Kidney epithelial cell (primary cell): Measurements from ENCODE around the gene TP73. TPM values are rescaled to one million over a fixed set of nuclear protein-coding genes. Genes with fewer than 3 reads are reported as not detected.

Source experiments
- DNase-seq: peaks from one replicate; pipeline ENCODE4 v3.0.0-alpha.2; 2010; ENCODE audit warnings: low read depth
- H3K27me3 ChIP-seq: 2 replicates; pipeline ENCODE4 v1.6.0; 2011; ENCODE audit warnings: low read length; ENCODE audit not compliant: control insufficient read depth, insufficient read depth
- H3K36me3 ChIP-seq: 2 replicates; pipeline ENCODE4 v1.5.1; 2011; ENCODE audit warnings: low read length; ENCODE audit not compliant: control insufficient read depth, insufficient read depth
- H3K4me3 ChIP-seq: 2 replicates; pipeline ENCODE4 v1.5.1; 2011; ENCODE audit warnings: low read depth, mild to moderate bottlenecking, control low read depth, low read length
- total RNA-seq: library from RNA; depleted of rRNA; stranded (reverse); fragments of >200 nt; gene quantifications from 2 replicates; pipeline ENCODE4 v1.2.3, GENCODE V29; 2015
- TF ChIP-seq, protein P1 (sequence below): IDR thresholded peaks from 2 replicates; pipeline ENCODE4 v1.5.1; 2011; ENCODE audit warnings: mild to moderate bottlenecking, moderate library complexity, low read length, control low read depth, inconsistent platforms; ENCODE audit not compliant: insufficient read depth, poor library complexity, severe bottlenecking

TP73 gene
- total RNA-seq, 1 donor from 2014 or later, result 0.04 TPM

DNA sequence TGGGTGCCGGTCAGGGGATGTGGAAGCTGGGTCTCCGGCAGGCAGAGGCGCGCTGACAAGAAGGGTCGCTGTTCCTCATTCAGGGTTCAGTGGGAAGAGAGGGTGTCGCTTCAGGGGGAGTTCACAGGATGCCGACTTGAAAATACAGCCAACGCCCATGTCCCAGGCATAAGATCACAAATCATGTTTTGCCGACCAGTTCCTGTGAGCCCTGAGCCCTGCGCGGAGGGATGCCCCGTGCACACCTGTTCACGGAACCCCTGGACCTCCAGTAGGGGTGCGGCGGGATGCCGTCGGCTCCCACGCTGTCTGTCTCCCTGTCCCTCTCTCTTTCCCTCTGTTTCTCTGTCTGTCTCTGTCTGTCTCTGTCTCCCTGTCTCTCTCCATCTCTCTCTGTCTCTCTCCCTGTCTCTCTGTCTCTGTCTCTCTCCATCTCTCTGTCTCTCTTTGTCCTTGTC, 26.8 kb downstream of the TP73 start:
- DNase-seq, result no peak
- TF ChIP-seq, protein P1, sequence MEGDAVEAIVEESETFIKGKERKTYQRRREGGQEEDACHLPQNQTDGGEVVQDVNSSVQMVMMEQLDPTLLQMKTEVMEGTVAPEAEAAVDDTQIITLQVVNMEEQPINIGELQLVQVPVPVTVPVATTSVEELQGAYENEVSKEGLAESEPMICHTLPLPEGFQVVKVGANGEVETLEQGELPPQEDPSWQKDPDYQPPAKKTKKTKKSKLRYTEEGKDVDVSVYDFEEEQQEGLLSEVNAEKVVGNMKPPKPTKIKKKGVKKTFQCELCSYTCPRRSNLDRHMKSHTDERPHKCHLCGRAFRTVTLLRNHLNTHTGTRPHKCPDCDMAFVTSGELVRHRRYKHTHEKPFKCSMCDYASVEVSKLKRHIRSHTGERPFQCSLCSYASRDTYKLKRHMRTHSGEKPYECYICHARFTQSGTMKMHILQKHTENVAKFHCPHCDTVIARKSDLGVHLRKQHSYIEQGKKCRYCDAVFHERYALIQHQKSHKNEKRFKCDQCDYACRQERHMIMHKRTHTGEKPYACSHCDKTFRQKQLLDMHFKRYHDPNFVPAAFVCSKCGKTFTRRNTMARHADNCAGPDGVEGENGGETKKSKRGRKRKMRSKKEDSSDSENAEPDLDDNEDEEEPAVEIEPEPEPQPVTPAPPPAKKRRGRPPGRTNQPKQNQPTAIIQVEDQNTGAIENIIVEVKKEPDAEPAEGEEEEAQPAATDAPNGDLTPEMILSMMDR, result no peak

DNA sequence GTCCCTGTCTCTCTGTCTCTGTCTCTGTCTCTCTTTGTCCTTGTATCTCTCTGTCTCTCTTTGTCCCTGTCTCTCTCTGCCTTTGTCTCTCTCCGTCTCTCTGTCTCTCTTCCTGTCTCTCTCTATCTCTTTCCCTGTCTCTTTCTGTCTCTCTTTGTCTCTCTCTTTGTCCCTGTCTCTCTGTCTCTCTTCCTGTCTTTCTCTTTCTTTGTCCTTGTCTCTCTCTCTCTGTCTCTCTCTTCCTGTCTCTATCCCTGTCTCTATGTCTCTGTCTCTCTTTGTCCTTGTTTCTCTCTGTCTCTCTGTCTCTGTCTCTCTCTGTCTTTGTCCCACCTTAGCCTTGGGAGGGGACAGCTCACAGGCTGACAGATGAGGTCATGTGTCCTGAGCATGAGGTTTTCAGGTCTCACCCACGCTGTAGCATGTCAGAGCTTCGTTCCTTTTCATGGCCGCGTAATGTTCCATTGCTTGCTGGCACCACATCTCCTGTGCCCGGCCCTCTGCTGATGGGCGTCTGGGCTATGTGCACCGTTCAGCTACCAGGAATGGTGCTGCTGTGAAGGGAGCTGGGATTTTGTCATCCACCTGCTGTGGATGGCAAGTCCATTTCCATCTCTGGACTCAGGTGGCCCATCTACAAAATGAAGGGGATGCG, 27.6 kb downstream of the TP73 start:
- peaks cover 29% of the 10 kb centered on the region for H3K27me3 ChIP-seq
- no peak for DNase-seq
- TF ChIP-seq, protein P1, result no peak
- no peak overlapping the region for H3K4me3 ChIP-seq
- no peaks in the 10 kb centered on the region for H3K36me3 ChIP-seq

More for the DNA sequence above, 26.8 kb downstream of the TP73 start:
- H3K36me3 ChIP-seq, result no peaks in the 10 kb centered on the region
- peaks cover 29% of the 10 kb centered on the region for H3K27me3 ChIP-seq
- no peak overlapping the region for H3K4me3 ChIP-seq

DNA sequence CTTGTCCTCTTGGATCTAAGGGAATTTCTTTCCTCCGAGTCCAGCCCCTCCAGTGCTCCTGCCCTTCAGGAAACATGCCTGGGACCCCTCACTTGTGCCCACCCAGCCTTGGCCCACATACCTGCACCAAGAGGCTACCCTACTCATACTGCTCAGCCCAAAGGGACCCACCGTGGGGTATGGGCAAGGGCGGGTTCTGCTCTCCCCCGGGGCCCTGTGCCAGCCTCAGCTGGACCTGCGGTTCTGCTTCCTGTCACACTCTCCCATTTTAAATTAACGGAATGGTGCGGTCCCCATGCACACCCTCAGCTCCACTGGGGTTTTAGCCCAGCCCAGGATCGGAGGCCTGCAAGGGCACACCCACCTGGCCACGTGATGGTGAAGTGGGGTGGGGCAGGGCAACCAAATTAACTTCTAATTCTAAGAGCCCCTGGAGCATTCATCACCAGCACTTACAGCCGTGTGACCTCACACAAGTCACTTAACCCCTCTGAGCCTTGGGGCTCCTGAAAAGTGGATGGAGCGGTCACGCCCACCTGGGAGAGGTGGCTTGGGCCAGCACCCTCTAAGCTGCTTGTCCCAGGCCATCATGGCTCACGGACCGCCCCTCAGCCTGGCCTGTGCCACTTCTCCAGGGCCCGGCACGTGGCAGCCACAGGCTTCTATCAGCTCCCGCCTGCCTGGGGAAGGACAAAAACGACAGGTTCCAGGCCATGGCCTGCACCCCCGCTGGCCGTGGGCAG, 28.3 kb downstream of the TP73 start:
- no peak overlapping the region for H3K4me3 ChIP-seq
- H3K36me3 ChIP-seq, result no peaks in the 10 kb centered on the region
- H3K27me3 ChIP-seq, result peaks cover 33% of the 10 kb centered on the region
- TF ChIP-seq, protein P1, result no peak
- DNase-seq, result no peak

DNA sequence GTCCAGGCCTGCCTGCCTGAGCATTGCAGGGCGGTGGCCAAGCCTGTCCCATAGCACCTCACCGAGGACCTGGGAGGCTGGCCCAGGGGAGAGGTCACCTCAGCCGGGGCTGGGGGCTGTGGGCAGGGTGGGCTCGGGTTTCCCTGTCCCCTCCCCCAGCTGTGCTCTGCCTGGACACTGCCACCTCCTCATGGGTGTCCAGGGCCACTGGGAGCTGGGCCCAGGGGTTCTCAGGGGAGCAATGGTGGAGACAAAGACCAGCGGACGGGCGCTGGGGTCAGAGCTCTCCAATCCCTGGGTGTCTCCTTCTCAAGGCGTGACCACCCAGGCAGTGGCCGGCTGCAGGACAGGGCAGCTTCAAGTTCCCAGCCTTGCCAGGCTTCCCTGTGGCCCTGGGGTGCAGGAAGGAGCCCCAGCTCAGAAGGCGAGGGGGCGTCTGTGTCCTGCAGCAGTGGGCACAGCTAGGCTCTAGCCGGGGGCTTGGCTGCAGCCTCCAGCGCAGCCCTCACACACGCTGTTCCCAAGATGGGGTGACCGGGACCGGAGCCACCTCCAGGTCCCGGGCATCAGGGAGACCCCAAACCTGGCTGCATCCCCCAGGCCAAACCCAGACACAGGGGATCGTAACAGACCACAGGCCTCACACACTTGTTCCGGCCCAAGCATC, 29.0 kb downstream of the TP73 start:
- DNase-seq, result no peak
- no peak overlapping the region for H3K4me3 ChIP-seq
- TF ChIP-seq, protein P1, result no peak
- no peaks in the 10 kb centered on the region for H3K36me3 ChIP-seq
- peaks cover 38% of the 10 kb centered on the region for H3K27me3 ChIP-seq

DNA sequence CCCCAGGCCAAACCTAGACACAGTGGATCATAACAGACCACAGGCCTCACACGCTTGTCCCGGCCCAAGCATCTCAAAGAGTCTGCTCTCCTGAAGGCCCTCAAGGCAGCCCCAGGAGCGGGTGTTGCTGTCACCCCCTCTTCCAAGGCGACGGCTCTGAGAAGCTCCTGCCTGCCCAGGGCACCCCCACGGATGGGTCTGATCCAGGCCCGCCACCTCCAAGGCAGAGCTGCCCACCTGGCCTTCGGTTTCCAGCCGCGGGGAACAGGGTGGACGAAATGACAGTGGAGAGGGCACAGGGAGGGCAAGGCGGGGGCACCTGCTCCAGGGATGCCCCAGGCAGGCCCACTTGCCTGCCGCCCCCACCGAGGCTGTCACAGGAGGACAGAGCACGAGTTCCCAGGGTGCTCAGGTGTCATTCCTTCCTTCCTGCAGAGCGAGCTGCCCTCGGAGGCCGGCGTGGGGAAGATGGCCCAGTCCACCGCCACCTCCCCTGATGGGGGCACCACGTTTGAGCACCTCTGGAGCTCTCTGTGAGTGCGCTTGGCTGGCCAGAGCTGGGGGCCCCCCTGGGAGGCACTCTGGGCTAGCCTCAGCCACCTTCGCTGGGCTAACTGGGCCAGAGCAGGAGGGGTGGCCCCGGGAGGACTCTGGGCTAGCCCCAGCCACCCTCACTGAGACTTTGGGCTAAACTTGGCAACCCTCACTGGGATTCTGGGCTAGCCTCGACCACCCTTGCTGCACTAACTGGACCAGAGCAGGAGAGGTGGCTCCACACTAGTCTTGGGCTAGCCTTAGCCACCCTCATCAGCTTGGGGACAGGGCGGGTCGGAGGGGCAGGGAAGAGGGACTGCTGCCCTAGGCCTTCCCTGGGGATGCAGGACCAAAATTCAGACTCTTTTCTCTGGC, 29.8 kb downstream of the TP73 start:
- TF ChIP-seq, protein P1, result no peak
- Histone ChIP-seq H3K36me3 (no peaks in the 10 kb centered on the region), H3K4me3 (no peak overlapping the region), H3K27me3 (peaks cover 36% of the 10 kb centered on the region)
- no peak for DNase-seq
